K562 (cell line): Measurements from ENCODE around the gene INPPL1. TPM values are rescaled to one million over a fixed set of nuclear protein-coding genes. Genes with fewer than 3 reads are reported as not detected.

Source experiments
- ATAC-seq: fragments of 200-7000 bp; cut with Tn5 transposase; 3 replicates; pipeline ENCODE4 v1.9.1; 2020; ENCODE audit warnings: moderate library complexity
- BruUV-seq: library from RNA; stranded (reverse); fragments of 400-500 nt; replicated peaks from 2 replicates; lab custom pipeline; 2021; lab: Mats Ljungman, UMichigan
- CTCF ChIA-PET: fragments of 300-600 bp; formaldehyde crosslinking; extraction: SDS; loops from one replicate; lab custom pipeline; 2021; ENCODE audit warnings: low intra/inter-chr PET ratio; lab: Yijun Ruan, JAX
- POLR2A ChIA-PET: fragments of 300-600, 350-650 bp; sonication (Branson Sonifier 250); formaldehyde crosslinking; extraction: SDS; loops from one replicate; lab custom pipeline; 2021; ENCODE audit warnings: antibody characterized with exemption, inconsistent platforms; lab: Yijun Ruan, JAX
- DNase-seq, 4 experiments: peaks; one replicate each; pipeline versions ENCODE4 v3.0.0 to v3.0.0-alpha.2; 2011 to 2018; ENCODE audit warnings: low spot score in 3 of 4, mixed read lengths in 3 of 4; ENCODE audit errors: extremely low read depth in 1 of 4
- FAIRE-seq: peaks from 2 replicates; lab custom pipeline; 2011; peaks lifted over from hg19 to GRCh38; lab: Jason Lieb, UNC
- H2AFZ ChIP-seq: 2 replicates; pipeline ENCODE4 v1.6.0; 2011; ENCODE audit warnings: low read depth, low read length, control low read depth, inconsistent platforms
- H3K27ac ChIP-seq: fragments of 200-600 bp; 3 replicates; pipeline ENCODE4 v1.8.0; 2011; ENCODE audit warnings: low read depth, mild to moderate bottlenecking, control low read depth, inconsistent platforms, low read length, moderate library complexity, mixed read lengths; ENCODE audit errors: extremely low read depth
- H3K27me3 ChIP-seq, 2 experiments: fragments of 300-600 bp in 1 of 2; 2 replicates in 1 of 2; 3 replicates in 1 of 2; pipeline versions ENCODE4 v1.6.0 to v1.8.0; 2011; ENCODE audit warnings: inconsistent platforms in 2 of 2, low read length in 2 of 2, mild to moderate bottlenecking in 1 of 2, mixed read lengths in 1 of 2, moderate library complexity in 1 of 2; ENCODE audit not compliant: control insufficient read depth in 2 of 2, insufficient read depth in 2 of 2
- H3K36me3 ChIP-seq: fragments of 300-600 bp; 3 replicates; pipeline ENCODE4 v1.8.0; 2011; ENCODE audit warnings: mild to moderate bottlenecking, low read length, inconsistent platforms; ENCODE audit not compliant: control insufficient read depth, insufficient read depth
- H3K4me1 ChIP-seq, 2 experiments: fragments of 200-600 bp in 1 of 2; replicated peaks in 1 of 2; 2 replicates in 1 of 2; 3 replicates in 1 of 2; pipeline versions ENCODE4 v1.5.1 to v1.8.0; 2011; ENCODE audit warnings: inconsistent platforms in 2 of 2, low read length in 2 of 2, mild to moderate bottlenecking in 1 of 2, mixed read lengths in 1 of 2, moderate library complexity in 1 of 2; ENCODE audit not compliant: control insufficient read depth in 2 of 2, insufficient read depth in 2 of 2
- H3K4me2 ChIP-seq: 2 replicates; pipeline ENCODE4 v1.6.1; 2011; ENCODE audit warnings: low read length, control low read depth, inconsistent platforms, mixed read lengths; ENCODE audit not compliant: insufficient read depth
- H3K4me3 ChIP-seq: fragments of 200-600 bp; sonication (generic), shearing (Covaris generic); 2 replicates; pipeline ENCODE4 v1.5.1; 2016; ENCODE audit warnings: control low read depth, inconsistent platforms
- H3K79me2 ChIP-seq: fragments of 200-600 bp; 3 replicates; pipeline ENCODE4 v1.8.0; 2011; ENCODE audit warnings: low read length, inconsistent platforms; ENCODE audit not compliant: control insufficient read depth, insufficient read depth
- H3K9ac ChIP-seq, 2 experiments: 2 replicates each; pipeline versions ENCODE4 v1.6.0 to v1.6.1; 2011; ENCODE audit warnings: low read depth in 2 of 2, low read length in 2 of 2, control low read depth in 1 of 2, inconsistent platforms in 1 of 2, mild to moderate bottlenecking in 1 of 2, mixed read lengths in 1 of 2; ENCODE audit not compliant: insufficient read depth in 1 of 2
- H3K9me1 ChIP-seq: one replicate; pipeline ENCODE4 v1.6.0; 2011; ENCODE audit warnings: inconsistent platforms, mild to moderate bottlenecking, low read length, moderate library complexity; ENCODE audit not compliant: control insufficient read depth, insufficient read depth
- H3K9me3 ChIP-seq: replicated peaks from 2 replicates; pipeline ENCODE4 v1.5.1; 2011; ENCODE audit warnings: low read depth, low read length, inconsistent platforms; ENCODE audit not compliant: control insufficient read depth, insufficient read depth
- H4K20me1 ChIP-seq: replicated peaks from 2 replicates; pipeline ENCODE4 v1.6.1; 2011; ENCODE audit warnings: low read length, inconsistent platforms, mixed read lengths; ENCODE audit not compliant: control insufficient read depth, insufficient read depth
- ARID1B ChIP-seq: fragments of 450-650 bp; IDR thresholded peaks from 2 replicates; pipeline ENCODE4 v1.6.1; 2016; ENCODE audit warnings: antibody characterized with exemption, mild to moderate bottlenecking, inconsistent platforms
- BMI1 ChIP-seq: fragments of 150-350 bp; IDR thresholded peaks from 2 replicates; pipeline ENCODE4 v1.6.1; 2014; ENCODE audit warnings: low read length
- CAMTA2 ChIP-seq: fragments of 250-450 bp; sonication (Bioruptor Pico); conservative IDR thresholded peaks from 2 replicates; pipeline ENCODE4 v1.5.1; 2022
- CXXC5 ChIP-seq: fragments of 250-450 bp; sonication (Bioruptor Pico); IDR thresholded peaks from 2 replicates; pipeline ENCODE4 v1.8.0; 2022; ENCODE audit warnings: inconsistent platforms, mild to moderate bottlenecking, moderate library complexity
- FOS ChIP-seq: IDR thresholded peaks from 3 replicates; pipeline ENCODE4 v1.6.1; 2011; ENCODE audit not compliant: insufficient read length; ENCODE audit errors: extremely low read depth
- FOXK1 ChIP-seq: sonication (generic); formaldehyde crosslinking; IDR thresholded peaks from 2 replicates; pipeline ENCODE4 v1.8.0; 2022; ENCODE audit warnings: missing genetic modification reagents, mild to moderate bottlenecking, borderline replicate concordance
- FUS ChIP-seq: fragments of 200-400 bp; formaldehyde crosslinking; optimal IDR thresholded peaks from 2 replicates; pipeline ENCODE3; 2017; ENCODE audit warnings: low read depth, low read length
- MAFF ChIP-seq: IDR thresholded peaks from 2 replicates; pipeline ENCODE4 v1.6.1; 2012; ENCODE audit warnings: low read length, improper control_type of control experiment
- MEIS2 ChIP-seq: fragments of 450-650 bp; IDR thresholded peaks from 2 replicates; pipeline ENCODE4 v1.6.1; 2014; ENCODE audit warnings: mild to moderate bottlenecking; ENCODE audit not compliant: partially characterized antibody
- NFRKB ChIP-seq: fragments of 450-650 bp; IDR thresholded peaks from 2 replicates; pipeline ENCODE4 v1.6.1; 2016; ENCODE audit warnings: low read depth
- PHF21A ChIP-seq: fragments of 450-650 bp; IDR thresholded peaks from 2 replicates; pipeline ENCODE4 v1.6.1; 2017; ENCODE audit warnings: low read depth, borderline replicate concordance
- PTBP1 ChIP-seq: fragments of 200-400 bp; formaldehyde crosslinking; IDR thresholded peaks from 2 replicates; pipeline ENCODE4 v1.6.1; 2017; ENCODE audit warnings: low read depth, low read length
- RFX5 ChIP-seq: IDR thresholded peaks from 2 replicates; pipeline ENCODE4 v1.6.1; 2011; ENCODE audit warnings: low read depth, mild to moderate bottlenecking, improper control_type of control experiment, low read length
- RHOXF2B ChIP-seq: fragments of 250-450 bp; sonication (Bioruptor Pico); conservative IDR thresholded peaks from 2 replicates; pipeline ENCODE4 v1.5.1; 2021
- SP2 ChIP-seq: IDR thresholded peaks from 2 replicates; pipeline ENCODE4 v1.6.1; 2011; ENCODE audit warnings: mild to moderate bottlenecking, low read depth, low read length, moderate library complexity; ENCODE audit not compliant: poor library complexity, severe bottlenecking; ENCODE audit errors: extremely low read depth
- U2AF2 ChIP-seq: fragments of 200-400 bp; formaldehyde crosslinking; optimal IDR thresholded peaks from 2 replicates; pipeline ENCODE3; 2017; ENCODE audit warnings: low read depth, mild to moderate bottlenecking, low read length
- ZFX ChIP-seq: sonication (generic); formaldehyde crosslinking; IDR thresholded peaks from 2 replicates; pipeline ENCODE4 v1.8.0; 2022; ENCODE audit warnings: mild to moderate bottlenecking, missing genetic modification reagents, moderate library complexity
- ZNF384 ChIP-seq: IDR thresholded peaks from 2 replicates; pipeline ENCODE4 v1.6.1; 2012; ENCODE audit warnings: low read depth, low read length, improper control_type of control experiment
- ZNF707 ChIP-seq: fragments of 250-450 bp; sonication (Bioruptor Pico); conservative IDR thresholded peaks from 2 replicates; pipeline ENCODE4 v1.8.0; 2022; ENCODE audit warnings: inconsistent platforms, mild to moderate bottlenecking, moderate library complexity
- WGBS: fragments of 100-300 bp; shearing (Covaris generic); methylation state at CpG from one replicate; pipeline ENCODE4 v1.1.6; 2016; ENCODE audit warnings: low coverage, mixed read lengths; ENCODE audit not compliant: insufficient coverage; ENCODE audit errors: missing lambda C conversion rate; 5-methylcytosine and 5-hydroxymethylcytosine counted together
- in situ Hi-C: fragments of 300-500 bp; cut with MboI; formaldehyde crosslinking; loops from 4 replicates; pipeline ENCODE4 v1.15.0; 2018; ENCODE audit warnings: inconsistent platforms, mixed read lengths
- intact Hi-C: fragments of 100-400 bp; cut with micrococcal nuclease; formaldehyde crosslinking; loops from 2 replicates; pipeline ENCODE4 v1.14.2; 2022
- polyA plus RNA-seq, 8 experiments: library from polyadenylated mRNA; depleted of rRNA in 4 of 8; stranded (reverse) in 5 of 8; unstranded in 3 of 8; fragments of >200 nt; fragmentation: Nextera tagmentation in 2 of 8; fragmentation: Illumina TruSeq in 1 of 8; extraction: Ambion mirVana in 2 of 8; extraction: Trizol in 1 of 8; gene quantifications; 2 replicates each; pipeline versions ENCODE4 v1.2.1 to v1.2.3, GENCODE V29; 2011 to 2014; ENCODE audit warnings: inconsistent platforms in 1 of 8, missing spikeins in 1 of 8
- total RNA-seq, 7 experiments: library from RNA; depleted of rRNA in 6 of 7; stranded (reverse); fragments of >200 nt in 6 of 7; fragmentation: Illumina TruSeq in 2 of 7; extraction: Trizol in 2 of 7; gene quantifications; 2 replicates each; pipeline versions ENCODE4 v1.2.1 to v1.2.3, GENCODE V29; 2011 to 2021; ENCODE audit warnings: low replicate concordance in 1 of 7
- TF ChIP-seq, protein P1 (sequence below): fragments of 250-450 bp; sonication (Bioruptor Pico); IDR thresholded peaks from 2 replicates; pipeline ENCODE4 v1.5.0; 2020; ENCODE audit warnings: mild to moderate bottlenecking, borderline replicate concordance

The INPPL1 gene
- total and polyA plus RNA-seq, 9 of the 15 experiments (the other 6 are each of a cell fraction or from before 2014, with no cell fraction given): 0.55 to 137 (median 61.6) TPM

DNA sequence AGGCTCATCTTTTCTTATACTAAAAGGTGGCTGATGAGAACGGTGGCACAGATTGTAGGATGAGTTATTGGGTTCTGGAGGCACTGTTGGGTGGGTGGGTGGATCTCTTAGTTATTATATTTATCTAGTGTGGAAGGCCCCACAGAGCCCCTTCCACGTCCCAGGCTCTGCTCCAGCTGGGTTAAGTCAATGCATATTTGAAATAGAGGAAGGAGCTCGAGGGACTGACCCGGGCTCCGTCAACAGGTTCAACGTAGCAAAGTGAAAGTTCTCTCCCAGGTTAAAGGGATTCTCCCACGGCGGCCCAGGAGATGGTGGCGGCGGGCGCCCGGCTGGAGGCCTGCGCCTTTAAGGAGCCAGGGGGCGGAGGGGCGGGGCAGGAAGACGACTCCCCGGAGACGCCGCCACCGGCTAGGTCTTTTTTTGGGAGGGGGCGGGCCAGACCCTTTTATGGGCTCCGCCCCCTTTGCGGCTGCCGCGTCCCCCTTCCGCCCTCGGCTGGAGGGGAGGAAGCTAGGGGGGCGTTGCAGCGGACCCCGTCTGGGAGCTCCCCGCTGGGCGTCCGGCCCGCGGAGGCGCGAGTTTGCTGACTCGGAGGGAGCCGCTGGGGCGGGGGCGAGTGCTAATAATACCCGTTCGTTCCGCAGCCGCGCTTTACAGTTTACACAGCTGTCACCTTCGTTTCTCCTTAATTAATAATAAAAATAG, 1.5 kb upstream of the INPPL1 start (continued):
- TF ChIP-seq ZNF384 (peak; percentile 53), CXXC5 (CRISPR knock-in tag) (peak; percentile 80), ZNF707 (CRISPR knock-in tag) (no peak), ZFX (peak; percentile 27)
- TF ChIP-seq, protein P1, sequence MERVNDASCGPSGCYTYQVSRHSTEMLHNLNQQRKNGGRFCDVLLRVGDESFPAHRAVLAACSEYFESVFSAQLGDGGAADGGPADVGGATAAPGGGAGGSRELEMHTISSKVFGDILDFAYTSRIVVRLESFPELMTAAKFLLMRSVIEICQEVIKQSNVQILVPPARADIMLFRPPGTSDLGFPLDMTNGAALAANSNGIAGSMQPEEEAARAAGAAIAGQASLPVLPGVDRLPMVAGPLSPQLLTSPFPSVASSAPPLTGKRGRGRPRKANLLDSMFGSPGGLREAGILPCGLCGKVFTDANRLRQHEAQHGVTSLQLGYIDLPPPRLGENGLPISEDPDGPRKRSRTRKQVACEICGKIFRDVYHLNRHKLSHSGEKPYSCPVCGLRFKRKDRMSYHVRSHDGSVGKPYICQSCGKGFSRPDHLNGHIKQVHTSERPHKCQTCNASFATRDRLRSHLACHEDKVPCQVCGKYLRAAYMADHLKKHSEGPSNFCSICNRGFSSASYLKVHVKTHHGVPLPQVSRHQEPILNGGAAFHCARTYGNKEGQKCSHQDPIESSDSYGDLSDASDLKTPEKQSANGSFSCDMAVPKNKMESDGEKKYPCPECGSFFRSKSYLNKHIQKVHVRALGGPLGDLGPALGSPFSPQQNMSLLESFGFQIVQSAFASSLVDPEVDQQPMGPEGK (CRISPR knock-in tag): no peak

DNA sequence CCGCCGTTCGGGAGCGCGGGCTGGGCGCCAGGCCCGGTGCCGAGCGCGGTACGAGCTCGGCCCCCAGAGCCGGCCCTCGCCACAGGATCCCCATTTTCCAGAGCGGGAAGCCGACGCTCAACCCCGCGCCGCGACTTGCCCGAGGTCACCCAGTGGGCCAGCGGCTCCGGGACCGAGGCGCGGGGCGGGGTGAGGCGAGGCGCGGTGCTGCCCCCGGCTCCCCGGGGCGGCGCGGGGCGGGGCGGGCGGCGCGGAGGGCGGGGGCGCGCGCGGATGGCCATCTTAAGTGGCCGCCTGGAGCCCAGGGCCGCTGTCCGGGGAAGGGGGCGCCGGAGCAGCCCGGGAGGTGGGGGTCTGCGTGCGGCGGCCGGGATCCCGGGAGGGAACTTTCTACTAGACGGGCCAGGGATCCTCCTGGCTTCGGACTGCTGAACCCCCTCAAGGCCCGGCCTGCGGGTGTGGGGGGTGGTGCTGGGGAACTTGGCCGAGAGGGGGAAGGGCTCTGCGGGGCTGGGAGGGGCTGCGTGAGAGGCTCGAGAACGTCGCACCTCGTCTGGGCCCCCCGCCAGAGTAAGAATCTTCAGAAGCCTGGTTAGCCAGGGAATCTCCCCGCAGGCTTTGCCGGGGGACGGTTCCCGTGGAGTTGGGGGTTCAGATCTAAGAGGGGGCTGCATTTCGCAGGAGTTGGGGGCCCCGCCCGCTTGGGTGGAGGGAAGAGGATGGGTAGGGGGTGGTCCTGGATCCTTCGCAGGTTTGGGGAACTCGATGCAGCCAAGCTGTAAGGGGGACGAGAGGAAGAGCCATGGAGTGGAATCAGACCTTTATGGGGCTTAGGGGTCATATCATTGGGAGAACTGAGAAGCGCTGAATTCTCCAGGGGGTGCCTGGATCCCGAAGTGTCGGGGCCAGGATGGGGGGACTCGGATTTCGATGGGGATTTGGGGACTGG, 678 bp upstream of the INPPL1 start:
- Histone ChIP-seq H3K36me3 (peaks cover 28% of the 10 kb centered on the region; the same call in 2 of the 3 replicates), H3K4me1 (peaks cover 24 to 54% of the 10 kb centered on the region in 2 experiments), H3K9ac (peak overlapping the region; percentile 82 to 96), H3K4me3 (peak overlapping the region; percentile 84), H3K9me3 (no peaks in the 10 kb centered on the region), H3K4me2 (peak overlapping the region; percentile 88), H3K79me2 (peaks cover 27% of the 10 kb centered on the region), H3K9me1 (peaks cover 8% of the 10 kb centered on the region), H3K27ac (peak overlapping the region; percentile 88), H3K27me3 (no peaks in the 10 kb centered on the region), H2AFZ (peak overlapping the region; percentile 79), H4K20me1 (no peaks in the 10 kb centered on the region)
- TSS peak; percentile 42 for BruUV-seq
- under 1% methylated on average over 32 of the region's 84 CpGs for WGBS
- peak; percentile 80 for ATAC-seq
- CTCF ChIA-PET: no interaction called here
- peak; percentile 77 to 83 (median 79) for DNase-seq
- intact Hi-C loops (loop anchor here (1.0 kb wide), 1 partner anchor 41 kb away; no protein-coding TSS in a partner anchor), in situ Hi-C loops (no loop called here)
- FAIRE-seq: no peak
- POLR2A ChIA-PET: interaction anchor here (0.6 to 2.1 kb wide), 7 partner anchors 13 to 1298 kb away, joined by 3 to 9 read pairs (median 3); no protein-coding TSS in a partner anchor
- TF ChIP-seq PTBP1: no peak
- TF ChIP-seq U2AF2: no peak
- no peak for TF ChIP-seq MEIS2
- peak; percentile 69 for TF ChIP-seq NFRKB
- TF ChIP-seq FOXK1 (CRISPR knock-in tag): no peak
- TF ChIP-seq RHOXF2B (CRISPR knock-in tag): no peak
- TF ChIP-seq RFX5: no peak
- TF ChIP-seq MAFF: no peak
- no peak for TF ChIP-seq SP2
- TF ChIP-seq BMI1: no peak
- TF ChIP-seq FOS: no peak
- TF ChIP-seq CAMTA2 (CRISPR knock-in tag): no peak
- TF ChIP-seq ARID1B: 0 out of 2 replicates have a peak, but pooled peaks have one; percentile 6
- TF ChIP-seq PHF21A: no peak
- TF ChIP-seq FUS: no peak
